ENCODE results near the gene BBC3.

Gene BBC3

GRCh38 chr19:47188507-47189033 lies 42.4 kb downstream of the BBC3 start:
- DNase-seq, result no peak

GRCh38 chr19:47187797-47188196 lies 43.2 kb downstream of the BBC3 start:
- no peak for DNase-seq

GRCh38 chr19:47187335-47187655 lies 43.7 kb downstream of the BBC3 start:
- DNase-seq, result no peak

- DNase-seq, result no peak
Observed at GRCh38 chr19:47186446-47187334, 44.3 kb downstream of the BBC3 start.

GRCh38 chr19:47183601-47184000 lies 47.4 kb downstream of the BBC3 start:
- DNase-seq, result no peak

- no peak for DNase-seq
Observed at GRCh38 chr19:47179653-47180310, 51.2 kb downstream of the BBC3 start.

- no peak for DNase-seq
Observed at GRCh38 chr19:47176627-47177090, 54.3 kb downstream of the BBC3 start.

GRCh38 chr19:47176071-47176626 lies 54.9 kb downstream of the BBC3 start:
- no peak for DNase-seq

- DNase-seq, result no peak
Observed at GRCh38 chr19:47172666-47173455, 58.1 kb downstream of the BBC3 start.

Data from NCI-H1417 (cell line).